Hepatocyte (in vitro differentiated cells): ENCODE measurements around the gene WDR35.

ENCODE experiments used
- EZH2 ChIP-seq: fragments of 200-600 bp; sonication (generic); IDR thresholded peaks from 2 replicates; pipeline ENCODE4 v1.6.1; 2016; ENCODE audit warnings: antibody characterized with exemption, mild to moderate bottlenecking, borderline replicate concordance
- EZH2phosphoT487 ChIP-seq: fragments of 200-600 bp; sonication (generic); IDR thresholded peaks from one replicate; pipeline ENCODE4 v1.6.1; 2018; ENCODE audit warnings: antibody characterized with exemption, mild to moderate bottlenecking, low read depth, moderate library complexity; ENCODE audit not compliant: unreplicated experiment, severe bottlenecking
- TF ChIP-seq, protein P1 (sequence below): fragments of 200-600 bp; sonication (generic); IDR thresholded peaks from 2 replicates; pipeline ENCODE4 v1.5.1; 2016; ENCODE audit warnings: antibody characterized with exemption, mild to moderate bottlenecking; ENCODE audit not compliant: poor library complexity

DNA sequence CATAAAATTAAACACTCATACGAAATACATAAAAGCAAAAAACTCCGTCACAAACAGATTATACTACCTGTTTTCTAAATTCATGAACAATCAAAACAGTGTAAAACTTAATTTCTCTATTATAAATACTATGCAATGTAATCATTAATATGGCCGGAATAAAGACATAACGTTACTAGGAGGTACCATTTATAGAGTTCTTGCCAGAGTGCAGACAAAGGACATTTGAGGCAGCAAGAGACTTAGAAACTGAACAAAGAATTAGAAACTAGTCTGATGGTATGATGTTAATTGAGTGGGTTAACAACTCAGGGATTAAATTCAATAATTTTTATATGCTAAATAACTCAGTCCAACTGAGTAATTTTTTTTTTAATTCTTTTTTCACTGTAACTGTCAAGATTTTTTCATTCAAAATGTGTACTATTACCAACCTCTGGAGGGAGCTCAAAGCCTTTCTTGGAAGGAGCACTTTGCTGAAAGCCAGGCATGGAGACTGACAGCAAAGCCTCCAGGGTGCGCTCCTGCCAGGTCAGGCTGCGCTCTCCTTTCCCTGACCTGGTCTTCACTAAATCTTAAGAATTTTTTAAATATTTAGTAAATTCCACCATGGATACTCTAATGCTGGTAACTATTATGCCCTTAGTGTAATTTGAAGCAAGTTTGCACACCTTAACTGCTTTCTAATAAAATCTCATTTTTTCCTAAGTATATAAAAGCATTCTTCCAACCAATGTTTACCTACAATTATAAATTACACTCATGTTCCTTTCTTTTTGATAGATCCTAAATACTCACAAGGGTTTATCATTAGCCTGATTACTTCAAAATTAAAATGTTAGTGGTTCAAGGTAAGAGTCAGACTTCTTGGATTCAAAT, 34.1 kb downstream of the WDR35 start:
- TF ChIP-seq, protein P1, sequence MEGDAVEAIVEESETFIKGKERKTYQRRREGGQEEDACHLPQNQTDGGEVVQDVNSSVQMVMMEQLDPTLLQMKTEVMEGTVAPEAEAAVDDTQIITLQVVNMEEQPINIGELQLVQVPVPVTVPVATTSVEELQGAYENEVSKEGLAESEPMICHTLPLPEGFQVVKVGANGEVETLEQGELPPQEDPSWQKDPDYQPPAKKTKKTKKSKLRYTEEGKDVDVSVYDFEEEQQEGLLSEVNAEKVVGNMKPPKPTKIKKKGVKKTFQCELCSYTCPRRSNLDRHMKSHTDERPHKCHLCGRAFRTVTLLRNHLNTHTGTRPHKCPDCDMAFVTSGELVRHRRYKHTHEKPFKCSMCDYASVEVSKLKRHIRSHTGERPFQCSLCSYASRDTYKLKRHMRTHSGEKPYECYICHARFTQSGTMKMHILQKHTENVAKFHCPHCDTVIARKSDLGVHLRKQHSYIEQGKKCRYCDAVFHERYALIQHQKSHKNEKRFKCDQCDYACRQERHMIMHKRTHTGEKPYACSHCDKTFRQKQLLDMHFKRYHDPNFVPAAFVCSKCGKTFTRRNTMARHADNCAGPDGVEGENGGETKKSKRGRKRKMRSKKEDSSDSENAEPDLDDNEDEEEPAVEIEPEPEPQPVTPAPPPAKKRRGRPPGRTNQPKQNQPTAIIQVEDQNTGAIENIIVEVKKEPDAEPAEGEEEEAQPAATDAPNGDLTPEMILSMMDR: peak; percentile 95
- TF ChIP-seq EZH2: no peak
- no peak for TF ChIP-seq EZH2phosphoT487
